Retinal pigment epithelial cell (primary cell): ENCODE measurements around the gene SLC8A2.
"Not testable (repeated sequence)": the region's sequence is repeated elsewhere in the genome, so short reads cannot be mapped to it uniquely, and the experiment has no call there.

Experiments used
- DNase-seq: peaks from one replicate; pipeline ENCODE4 v3.0.0-alpha.2; 2010; ENCODE audit warnings: low read depth
- H3K4me3 ChIP-seq: 2 replicates; pipeline ENCODE4 v1.5.1; 2011; ENCODE audit warnings: mild to moderate bottlenecking, low read length, control low read depth, moderate library complexity
- CTCF ChIP-seq: conservative IDR thresholded peaks from 2 replicates; pipeline ENCODE4 v1.5.1; 2011; ENCODE audit warnings: low read depth, low read length, control low read depth, inconsistent platforms

SLC8A2 gene

DNA sequence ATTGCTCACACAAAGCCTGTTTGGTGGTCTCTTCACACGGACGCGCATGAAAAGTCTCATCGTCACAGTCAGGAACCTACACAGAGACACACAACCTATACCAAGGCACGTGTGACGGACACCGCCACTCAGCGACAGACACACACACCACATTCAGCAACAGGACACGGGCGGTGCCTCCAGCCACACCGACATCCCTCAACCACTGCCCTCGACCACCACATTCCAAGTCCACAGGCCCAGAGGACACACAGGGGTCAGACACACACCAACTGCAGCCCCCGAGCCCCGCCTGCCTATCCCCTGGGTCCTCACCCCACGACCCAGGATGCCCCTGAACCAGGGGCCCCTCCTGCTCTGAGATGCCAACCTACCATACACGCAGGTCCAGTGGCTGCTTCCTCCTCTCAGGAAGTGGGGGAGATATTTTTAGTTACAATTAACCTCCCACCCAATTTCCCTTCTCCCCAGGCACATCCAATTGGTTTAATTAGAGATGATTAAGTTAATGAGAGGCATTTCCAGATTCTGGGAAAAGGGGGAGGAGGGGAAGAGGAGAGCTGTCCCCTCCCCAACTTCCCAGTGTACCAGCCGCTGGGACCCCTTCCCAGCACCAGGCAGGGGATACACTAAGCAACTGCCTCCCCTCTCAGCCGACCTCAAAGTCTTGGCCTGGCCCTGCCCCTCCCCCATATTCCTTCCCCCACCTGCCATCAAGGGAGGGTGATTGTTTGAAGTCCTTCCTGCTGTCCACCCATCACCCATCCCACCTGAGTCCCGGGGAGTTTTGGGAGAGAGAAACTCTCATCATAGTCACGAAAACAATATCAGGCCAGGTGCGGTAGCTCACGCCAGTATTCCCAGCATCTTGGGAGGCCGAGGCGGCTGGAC, 72.7 kb downstream of the SLC8A2 start:
- H3K4me3 ChIP-seq, result no peak overlapping the region
- no peak for TF ChIP-seq CTCF

GRCh38 chr19:47391510-47392223, 80.0 kb downstream of the SLC8A2 start:
- TF ChIP-seq CTCF, result peak; percentile 96
- DNase-seq, result peak; percentile 2
- H3K4me3 ChIP-seq, result no peak overlapping the region

More for the DNA sequence above, 72.7 kb downstream of the SLC8A2 start:
- DNase-seq, result no peak

DNA sequence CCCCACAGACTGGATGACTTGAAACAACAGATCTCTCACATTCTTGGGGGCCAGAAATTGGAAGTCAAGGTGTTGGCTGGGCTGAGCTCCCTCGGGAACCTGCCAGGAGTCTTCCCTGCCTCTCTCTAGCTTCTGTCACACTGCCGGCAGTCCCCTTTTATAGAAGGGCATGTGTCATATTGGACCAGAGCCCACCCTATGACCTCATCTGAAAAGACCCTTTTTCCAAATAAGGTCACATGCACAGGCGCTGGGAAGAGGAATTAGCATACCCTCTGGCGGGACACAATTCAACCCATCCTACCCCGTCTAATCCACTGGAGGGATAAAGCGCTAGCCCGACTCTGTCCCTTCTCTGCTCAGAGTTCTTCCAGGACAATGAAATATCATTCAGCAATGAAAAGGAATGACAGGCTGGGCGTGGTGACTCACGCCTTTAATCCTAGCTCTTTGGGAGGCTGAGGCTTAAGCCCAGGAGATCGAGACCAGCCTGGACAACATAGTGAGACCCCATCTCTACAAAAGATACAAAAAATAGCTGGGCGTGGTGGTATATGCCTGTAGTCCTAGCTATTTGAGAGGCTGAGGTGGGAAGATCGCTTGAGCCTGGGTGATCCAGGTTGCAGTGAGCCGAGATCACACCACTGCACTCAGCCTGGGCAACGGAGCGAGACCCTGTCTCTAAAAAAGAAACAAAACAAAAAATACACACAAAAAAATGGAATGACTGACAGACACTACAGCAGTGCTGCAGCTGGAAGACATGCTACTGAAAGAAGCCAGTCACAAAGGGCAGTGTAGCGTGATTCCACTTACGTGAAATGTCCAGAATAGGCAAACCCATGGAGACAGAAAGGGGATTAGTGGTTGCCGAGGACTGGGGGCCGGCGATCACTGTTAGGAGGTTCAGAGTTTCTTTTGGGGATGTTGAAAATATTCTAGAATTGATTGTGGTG, 80.9 kb downstream of the SLC8A2 start:
- no peak for TF ChIP-seq CTCF
- no peak for DNase-seq
- H3K4me3 ChIP-seq, result no peak overlapping the region

- no peak for TF ChIP-seq CTCF
- DNase-seq, result no peak
- no peak overlapping the region for H3K4me3 ChIP-seq
Measured at GRCh38 chr19:47389150-47389556, 82.5 kb downstream of the SLC8A2 start.

GRCh38 chr19:47388721-47389120, 83.0 kb downstream of the SLC8A2 start:
- not testable (repeated sequence) for DNase-seq, H3K4me3 ChIP-seq

DNA sequence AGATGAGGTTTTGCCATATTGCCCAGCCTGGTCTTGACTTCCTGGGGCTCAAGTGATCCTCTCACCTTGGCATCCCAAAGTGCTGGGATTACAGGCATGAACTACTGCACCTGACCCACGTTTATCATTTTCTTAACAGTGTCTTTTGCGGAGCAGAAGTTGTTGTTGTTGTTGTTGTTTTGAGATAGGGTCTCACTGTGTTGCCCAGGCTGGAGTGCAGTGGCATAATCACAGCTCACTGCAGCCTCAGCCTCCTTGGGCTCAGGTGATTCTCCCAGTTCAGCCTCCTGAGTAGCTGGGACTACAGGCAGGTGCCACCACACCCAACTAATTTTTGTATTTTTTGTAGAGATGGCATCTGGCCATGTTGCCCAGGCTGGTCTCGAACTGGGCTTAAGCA, 84.1 kb downstream of the SLC8A2 start:
- not testable (repeated sequence) for H3K4me3 ChIP-seq

DNA sequence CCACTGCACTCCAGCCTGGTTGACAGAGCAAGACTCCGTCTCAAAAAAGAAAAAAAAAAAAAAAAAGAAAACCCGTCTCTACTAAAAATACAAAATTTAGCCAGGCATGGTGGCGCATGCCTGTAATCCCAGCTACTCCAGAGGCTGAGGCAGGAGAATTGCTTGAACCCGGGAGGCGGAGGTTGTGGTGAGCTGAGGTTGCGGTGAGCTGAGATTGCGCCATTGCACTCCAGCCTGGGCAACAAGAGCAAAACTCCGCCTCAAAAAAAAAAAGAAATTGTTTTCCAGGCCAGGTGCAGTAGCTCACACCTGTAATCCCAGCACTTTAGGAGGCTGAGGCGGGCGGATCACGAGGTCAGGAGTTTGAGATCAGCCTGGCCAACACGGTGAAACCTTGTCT, 85.1 kb downstream of the SLC8A2 start:
- H3K4me3 ChIP-seq, DNase-seq: not testable (repeated sequence)

More for the DNA sequence above, 84.1 kb downstream of the SLC8A2 start:
- DNase-seq, result not testable (repeated sequence)

DNA sequence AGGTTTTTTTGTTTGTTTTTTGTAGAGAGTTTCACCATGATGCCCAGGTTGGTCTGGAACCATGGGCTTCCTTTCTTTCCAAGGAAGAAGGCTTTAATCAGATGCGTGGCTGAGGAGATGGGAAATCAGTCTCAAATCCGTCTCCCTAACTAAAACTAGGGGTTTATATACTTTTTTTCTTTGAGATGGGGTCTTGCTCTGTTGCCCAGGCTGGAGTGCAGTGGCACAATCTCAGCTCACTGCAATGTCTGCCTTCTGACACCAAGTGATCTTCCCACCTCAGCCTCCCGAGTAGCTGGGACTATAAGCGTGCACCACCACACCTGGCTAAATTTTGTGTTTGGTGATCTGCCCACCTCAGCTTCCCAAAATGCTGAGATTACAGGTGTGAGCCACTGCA, 87.2 kb downstream of the SLC8A2 start:
- H3K4me3 ChIP-seq, DNase-seq: not testable (repeated sequence)

DNA sequence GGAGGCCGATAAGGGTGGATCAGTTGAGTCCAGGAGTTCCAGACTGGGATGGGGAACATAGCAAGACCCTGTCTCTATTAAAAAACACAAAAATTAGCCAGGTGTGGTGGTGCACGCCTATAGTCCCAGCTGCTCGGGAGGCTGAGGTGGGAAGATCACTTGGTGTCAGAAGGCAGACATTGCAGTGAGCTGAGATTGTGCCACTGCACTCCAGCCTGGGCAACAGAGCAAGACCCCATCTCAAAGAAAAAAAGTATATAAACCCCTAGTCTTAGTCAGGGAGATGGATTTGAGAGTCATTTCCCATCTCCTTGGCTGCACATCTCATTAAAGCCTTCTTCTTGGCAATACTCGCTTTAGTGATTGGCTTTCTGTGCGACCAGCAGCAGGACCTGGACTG, 87.8 kb downstream of the SLC8A2 start:
- not testable (repeated sequence) for H3K4me3 ChIP-seq, DNase-seq
